HG03342 (cell line): ENCODE data around the gene KCNV2.

Experiments
- ATAC-seq: cut with Tn5 transposase; IDR thresholded peaks from one replicate; pipeline ENCODE4 v1.9.1; 2021; ENCODE audit warnings: mild to moderate bottlenecking, moderate library complexity; ENCODE audit not compliant: unreplicated experiment

KCNV2 gene

DNA sequence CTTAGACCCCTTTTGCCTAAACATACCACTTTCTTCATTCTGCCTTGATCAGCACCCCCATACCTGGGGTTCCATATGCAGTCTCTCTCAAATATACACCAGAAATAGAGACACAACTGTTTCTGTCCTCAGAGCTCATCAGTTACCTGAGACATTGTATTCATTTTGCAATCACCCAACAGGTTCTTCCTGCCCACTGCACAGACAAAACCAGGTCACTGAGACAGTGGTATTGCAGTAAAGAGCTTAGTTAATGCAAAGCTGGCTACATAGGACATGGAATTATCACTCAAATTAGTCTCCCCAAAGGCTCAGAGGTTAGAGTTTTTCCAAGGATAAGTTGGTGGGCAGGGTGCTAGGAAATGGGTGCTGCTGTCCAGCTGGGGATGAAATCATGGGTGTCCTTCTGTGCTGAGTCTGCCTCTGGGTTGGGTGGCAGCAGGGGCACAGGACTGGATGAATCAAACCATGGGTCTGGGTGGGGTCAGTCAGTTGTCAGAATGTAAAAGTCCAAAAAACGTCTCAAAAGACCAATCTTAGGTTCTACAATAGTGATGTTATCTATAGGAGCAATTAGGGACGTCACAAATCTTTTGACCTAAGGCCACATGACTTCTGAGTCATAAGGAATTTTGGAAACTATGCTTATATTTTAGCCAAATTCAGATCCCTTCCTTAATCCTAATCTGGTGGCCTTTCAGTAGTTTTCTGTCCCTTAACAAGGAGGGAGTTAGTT, 41.0 kb downstream of the KCNV2 start:
- no peak for ATAC-seq

DNA sequence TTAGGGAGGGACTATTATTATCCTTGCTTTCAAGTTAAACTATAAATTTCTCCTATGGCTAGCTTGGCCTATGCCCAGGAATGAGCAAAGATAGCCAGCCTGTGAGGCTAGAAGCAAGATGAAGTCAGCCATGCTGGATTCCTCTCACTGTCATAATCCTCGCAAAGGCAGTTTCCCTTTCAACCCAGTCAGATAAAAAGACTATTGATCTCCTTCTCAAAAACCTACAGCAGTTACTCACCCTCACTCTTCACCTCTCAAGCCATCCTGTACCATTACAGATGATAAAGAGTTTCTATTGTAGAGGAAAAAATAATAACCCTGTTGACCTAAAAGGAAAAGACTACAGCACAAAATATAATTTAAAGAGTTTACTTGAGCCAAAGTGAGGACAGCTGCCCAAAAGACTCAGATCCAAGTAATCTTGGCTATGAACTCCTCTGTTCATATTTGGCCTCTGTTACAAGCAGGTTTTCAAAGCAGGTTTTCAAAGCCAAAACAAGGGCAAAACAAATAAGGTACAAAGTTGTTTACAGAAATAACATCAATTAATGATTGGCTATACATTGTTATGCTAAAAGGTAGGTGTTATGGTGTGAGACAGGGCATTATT, 41.7 kb downstream of the KCNV2 start:
- no peak for ATAC-seq

DNA sequence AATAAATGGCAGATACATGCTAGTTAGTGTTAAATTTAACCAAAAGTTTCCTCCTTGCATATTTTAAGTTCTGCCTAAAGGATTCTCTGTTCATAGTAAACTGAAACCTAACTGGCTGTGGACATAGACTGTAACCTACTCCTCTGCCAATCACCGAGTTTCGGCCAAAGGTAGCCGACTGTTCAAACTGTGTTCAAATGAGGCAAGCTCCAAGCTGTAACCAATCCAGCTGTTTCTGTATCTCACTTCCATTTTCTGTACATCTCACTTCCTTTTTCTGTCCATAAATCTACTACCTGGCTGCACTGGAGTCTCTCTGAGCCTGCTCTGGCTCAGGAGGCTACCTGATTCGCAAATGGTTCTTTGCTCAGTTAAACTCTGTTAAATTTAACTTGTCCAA, 44.1 kb downstream of the KCNV2 start:
- peak; percentile 74 for ATAC-seq

DNA sequence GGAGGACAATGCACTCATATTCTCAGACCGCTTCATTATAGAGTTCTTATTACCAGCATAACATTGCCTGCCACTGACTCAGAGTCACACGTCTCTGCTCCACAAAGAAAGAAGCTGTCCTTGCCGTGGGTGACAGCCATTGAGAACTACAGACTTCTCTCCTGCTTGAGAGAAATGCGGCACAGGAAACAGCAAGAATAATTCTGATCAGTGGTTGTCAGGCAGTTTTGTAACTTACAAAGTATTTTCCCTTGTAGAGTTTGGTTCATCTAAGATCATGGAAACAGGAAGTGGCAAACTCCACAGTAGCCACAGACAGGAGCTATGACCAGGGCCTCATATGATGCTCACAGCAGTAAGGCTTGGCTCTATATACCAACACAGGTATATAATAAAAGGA, 47.0 kb downstream of the KCNV2 start:
- peak; percentile 56 for ATAC-seq

DNA sequence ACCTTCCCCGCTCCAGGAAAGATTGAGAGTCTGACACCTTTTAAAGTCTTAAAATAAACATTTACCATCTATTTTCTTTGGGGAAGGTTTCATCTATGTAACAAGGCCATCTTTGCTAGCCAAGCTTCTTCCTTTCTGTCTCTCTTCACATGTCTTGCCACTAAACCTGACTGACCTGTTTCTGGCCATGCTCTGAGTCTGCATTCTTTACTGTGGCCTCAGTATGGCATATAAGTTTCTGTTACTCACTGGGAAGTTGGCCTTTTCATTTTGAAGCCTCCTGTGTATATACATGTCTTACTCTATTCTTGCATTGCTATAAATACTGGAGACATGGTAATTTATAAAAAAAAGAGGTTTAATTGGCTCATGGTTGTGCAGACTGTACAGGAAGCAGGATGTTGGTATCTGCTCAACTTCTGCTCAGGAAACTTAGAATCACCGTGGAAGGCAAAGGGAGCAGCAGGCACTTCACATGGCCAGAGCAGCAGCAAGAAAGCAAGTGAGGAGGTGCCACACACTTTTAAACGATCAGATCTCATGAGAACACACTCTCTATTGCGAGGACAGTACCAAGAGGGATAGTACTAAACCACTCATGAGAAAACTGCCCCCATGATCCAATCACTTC, 48.1 kb downstream of the KCNV2 start:
- no peak for ATAC-seq

DNA sequence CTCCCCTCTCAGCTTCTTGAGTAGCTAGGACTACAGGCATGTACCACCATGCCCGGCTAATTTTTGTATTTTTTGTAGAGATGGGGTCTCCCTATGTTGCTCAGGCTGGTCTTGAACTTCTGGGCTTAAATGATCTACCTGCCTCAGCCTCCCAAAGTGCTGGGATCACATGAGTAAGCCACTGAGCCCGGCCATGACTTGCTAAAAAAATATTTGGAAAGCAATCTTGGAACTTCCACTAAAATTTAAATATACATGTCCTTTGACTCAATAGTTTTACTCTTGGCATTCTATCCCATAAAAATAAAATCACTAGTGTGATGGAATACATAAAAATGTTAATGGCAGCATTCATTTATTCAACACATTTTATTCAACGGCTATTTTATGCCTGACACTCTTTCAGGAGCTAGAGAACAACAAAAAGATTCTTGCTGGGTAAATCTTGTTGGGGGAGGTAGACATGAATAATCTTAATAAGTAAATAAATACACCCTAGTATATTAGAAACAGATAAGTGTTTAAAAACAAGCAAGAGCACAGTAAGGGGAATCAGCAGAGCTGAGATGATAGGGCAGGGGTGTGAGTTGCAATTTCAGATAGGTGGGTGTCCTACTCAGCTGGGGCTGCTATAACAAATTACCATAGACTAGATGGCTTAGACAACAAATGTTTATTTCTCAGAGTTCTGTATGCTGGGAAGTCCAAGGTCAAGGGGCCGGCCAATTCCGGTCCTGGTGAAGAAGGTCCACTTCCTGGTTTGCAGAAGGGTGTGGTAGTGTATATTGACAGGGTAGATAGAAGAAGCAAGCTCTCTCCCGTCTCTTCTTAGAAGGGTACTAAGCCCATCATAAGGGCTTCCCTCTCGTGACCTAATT, 50.7 kb downstream of the KCNV2 start:
- ATAC-seq = no peak

DNA sequence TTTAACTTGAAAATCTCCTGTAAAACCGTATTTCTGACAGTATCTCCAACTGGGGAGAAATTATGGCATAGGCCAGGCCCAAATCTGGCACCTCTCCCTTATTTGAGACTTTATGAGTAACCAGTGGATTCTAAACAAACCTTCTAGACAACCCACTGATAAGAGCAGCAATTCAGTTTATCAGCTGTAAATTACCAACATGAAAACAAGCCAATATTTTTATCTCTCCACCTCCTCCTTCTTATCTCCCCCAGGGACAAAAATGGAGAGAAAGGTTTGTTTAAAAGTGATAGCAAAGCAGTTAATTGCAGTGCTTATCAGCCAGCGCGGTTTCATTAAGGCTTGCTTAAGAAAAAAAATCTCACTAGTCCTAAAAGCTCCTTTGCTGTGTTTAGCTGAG, 53.8 kb downstream of the KCNV2 start:
- ATAC-seq = no peak

DNA sequence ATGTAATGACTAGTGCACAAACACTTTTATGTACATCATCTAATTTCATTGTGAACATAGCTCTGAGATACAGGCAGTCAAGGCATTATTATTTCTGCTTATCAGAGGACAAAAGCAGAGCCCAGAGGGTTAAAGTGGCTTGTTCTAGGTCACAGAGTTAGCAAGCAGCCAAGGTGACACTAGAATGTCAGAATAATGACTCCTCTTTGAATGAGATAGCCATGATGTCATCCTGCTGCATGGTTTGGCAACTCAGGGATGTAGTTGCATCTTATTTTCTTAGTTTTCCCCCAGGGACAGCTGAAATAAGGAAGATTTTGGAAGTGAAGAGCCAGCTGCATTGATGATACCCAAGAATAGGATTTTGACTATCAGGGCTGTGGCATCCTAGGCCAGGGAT, 54.4 kb downstream of the KCNV2 start:
- no peak for ATAC-seq

DNA sequence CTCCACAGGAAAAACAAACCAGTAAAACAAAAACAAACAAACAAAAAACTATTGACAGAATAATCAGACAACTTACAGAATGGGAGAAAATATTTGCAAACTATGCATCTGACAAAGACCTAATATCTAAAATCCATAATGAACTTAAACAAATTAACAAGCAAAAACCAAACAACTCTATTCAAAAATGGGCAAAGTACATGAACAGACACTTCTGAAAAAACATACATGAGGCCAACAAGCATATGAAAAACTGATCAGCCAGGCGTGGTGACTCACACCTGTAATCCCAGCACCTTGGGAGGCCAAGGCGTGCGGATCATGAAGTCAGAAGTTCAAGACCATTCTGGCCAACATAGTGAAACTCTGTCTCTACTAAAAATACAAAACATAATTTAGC, 60.1 kb downstream of the KCNV2 start:
- ATAC-seq = no peak

DNA sequence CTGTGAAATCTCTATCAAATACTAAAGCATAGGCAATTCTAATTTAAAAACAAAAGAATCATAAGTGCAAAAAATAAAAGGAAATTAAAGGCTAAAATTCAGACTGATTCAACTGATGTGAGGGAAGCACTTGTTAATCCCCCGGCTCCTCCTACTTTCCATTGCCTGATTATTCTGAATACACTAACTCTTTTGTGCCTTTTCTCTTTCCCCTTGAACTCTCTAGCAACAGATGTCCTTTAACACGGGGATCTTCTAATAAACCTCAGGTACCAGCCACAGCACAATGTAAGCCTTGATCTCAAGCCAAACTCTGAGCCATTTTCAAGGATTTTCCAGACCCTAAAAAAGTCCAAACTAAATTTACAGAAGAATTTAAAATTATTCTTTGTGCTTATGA, 61.5 kb downstream of the KCNV2 start:
- no peak for ATAC-seq
